Osteocyte (in vitro differentiated cells): ENCODE results near the gene TM4SF1. TPM values are rescaled to one million over a fixed set of nuclear protein-coding genes. Genes with fewer than 3 reads are reported as not detected.

Source experiments
- DNase-seq: peaks from one replicate; pipeline ENCODE4 v3.0.0; 2021; ENCODE audit warnings: mixed read lengths; ENCODE audit not compliant: unreplicated experiment; ENCODE audit errors: extremely low spot score
- H3K27ac Mint-ChIP-seq: one replicate; pipeline ENCODE4 v1.8.0; 2021; ENCODE audit warnings: mild to moderate bottlenecking, mixed read lengths; ENCODE audit not compliant: unreplicated experiment
- H3K27me3 Mint-ChIP-seq: one replicate; pipeline ENCODE4 v1.8.0; 2021; ENCODE audit warnings: mixed read lengths; ENCODE audit not compliant: unreplicated experiment
- H3K36me3 Mint-ChIP-seq: one replicate; pipeline ENCODE4 v1.8.0; 2021; ENCODE audit warnings: mixed read lengths; ENCODE audit not compliant: unreplicated experiment
- H3K4me1 Mint-ChIP-seq: one replicate; pipeline ENCODE4 v1.8.0; 2021; ENCODE audit warnings: mixed read lengths; ENCODE audit not compliant: unreplicated experiment
- H3K4me3 Mint-ChIP-seq: one replicate; pipeline ENCODE4 v1.8.0; 2021; ENCODE audit warnings: mild to moderate bottlenecking, moderate library complexity, mixed read lengths; ENCODE audit not compliant: unreplicated experiment
- H3K9me3 Mint-ChIP-seq: one replicate; pipeline ENCODE4 v1.8.0; 2021; ENCODE audit warnings: mixed read lengths; ENCODE audit not compliant: unreplicated experiment
- total RNA-seq: library from RNA; stranded (reverse); gene quantifications from 2 replicates; pipeline ENCODE4 v1.2.1, GENCODE V29; 2021
- TF ChIP-seq, protein P1 (sequence below): fragments of 200-600 bp; sonication (generic); IDR thresholded peaks from 2 replicates; pipeline ENCODE4 v1.5.0; 2021; ENCODE audit warnings: antibody characterized with exemption, mild to moderate bottlenecking, moderate library complexity

TM4SF1 gene
- total RNA-seq, 1 donor from 2014 or later, result 120 TPM

GRCh38 chr3:149321640-149322039 lies 55.8 kb downstream of the TM4SF1 start:
- peaks cover 3% of the 10 kb centered on the region for H3K36me3 Mint-ChIP-seq
- H3K4me3 Mint-ChIP-seq, result no peak overlapping the region
- H3K27me3 Mint-ChIP-seq, result no peaks in the 10 kb centered on the region
- no peak overlapping the region for H3K27ac Mint-ChIP-seq
- no peaks in the 10 kb centered on the region for H3K9me3 Mint-ChIP-seq
- H3K4me1 Mint-ChIP-seq, result peaks cover 5% of the 10 kb centered on the region
- TF ChIP-seq, protein P1, sequence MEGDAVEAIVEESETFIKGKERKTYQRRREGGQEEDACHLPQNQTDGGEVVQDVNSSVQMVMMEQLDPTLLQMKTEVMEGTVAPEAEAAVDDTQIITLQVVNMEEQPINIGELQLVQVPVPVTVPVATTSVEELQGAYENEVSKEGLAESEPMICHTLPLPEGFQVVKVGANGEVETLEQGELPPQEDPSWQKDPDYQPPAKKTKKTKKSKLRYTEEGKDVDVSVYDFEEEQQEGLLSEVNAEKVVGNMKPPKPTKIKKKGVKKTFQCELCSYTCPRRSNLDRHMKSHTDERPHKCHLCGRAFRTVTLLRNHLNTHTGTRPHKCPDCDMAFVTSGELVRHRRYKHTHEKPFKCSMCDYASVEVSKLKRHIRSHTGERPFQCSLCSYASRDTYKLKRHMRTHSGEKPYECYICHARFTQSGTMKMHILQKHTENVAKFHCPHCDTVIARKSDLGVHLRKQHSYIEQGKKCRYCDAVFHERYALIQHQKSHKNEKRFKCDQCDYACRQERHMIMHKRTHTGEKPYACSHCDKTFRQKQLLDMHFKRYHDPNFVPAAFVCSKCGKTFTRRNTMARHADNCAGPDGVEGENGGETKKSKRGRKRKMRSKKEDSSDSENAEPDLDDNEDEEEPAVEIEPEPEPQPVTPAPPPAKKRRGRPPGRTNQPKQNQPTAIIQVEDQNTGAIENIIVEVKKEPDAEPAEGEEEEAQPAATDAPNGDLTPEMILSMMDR, result no peak
- DNase-seq, result no peak

GRCh38 chr3:149321136-149321535 lies 56.3 kb downstream of the TM4SF1 start:
- TF ChIP-seq, protein P1, result no peak
- H3K4me3 Mint-ChIP-seq, result no peak overlapping the region

GRCh38 chr3:149319750-149320149 lies 57.7 kb downstream of the TM4SF1 start:
- no peaks in the 10 kb centered on the region for H3K9me3 Mint-ChIP-seq
- no peak overlapping the region for H3K27ac Mint-ChIP-seq
- no peaks in the 10 kb centered on the region for H3K27me3 Mint-ChIP-seq
- H3K4me3 Mint-ChIP-seq, result no peak overlapping the region
- peaks cover 3% of the 10 kb centered on the region for H3K36me3 Mint-ChIP-seq
- H3K4me1 Mint-ChIP-seq, result peaks cover 24% of the 10 kb centered on the region
- TF ChIP-seq, protein P1, result no peak
- no peak for DNase-seq

More at GRCh38 chr3:149321136-149321535, 56.3 kb downstream of the TM4SF1 start:
- peaks cover 3% of the 10 kb centered on the region for H3K36me3 Mint-ChIP-seq
- H3K4me1 Mint-ChIP-seq, result peaks cover 10% of the 10 kb centered on the region
- H3K27ac Mint-ChIP-seq, result no peak overlapping the region
- H3K27me3 Mint-ChIP-seq, result no peaks in the 10 kb centered on the region
- DNase-seq, result no peak
- H3K9me3 Mint-ChIP-seq, result no peaks in the 10 kb centered on the region

Other genes starting within 250 kb of the TM4SF1 start
- 19.3 and 22.4 TPM in 2 replicates for gene HPS3, start 248.0 kb downstream of the TM4SF1 start, total RNA-seq
- gene CP, start 155.8 kb downstream of the TM4SF1 start, total RNA-seq, result 0.32 TPM in 1 of 2 replicates, not detected in the other
- 2.2 and 3.7 TPM in 2 replicates for gene TM4SF18, start 44.0 kb downstream of the TM4SF1 start, total RNA-seq
- not detected in 2 replicates for gene TM4SF4, start 97.0 kb upstream of the TM4SF1 start, total RNA-seq